Large intestine (tissue), 3 donors: ENCODE data around the gene TWNK. TPM values are rescaled to one million over a fixed set of nuclear protein-coding genes. Genes with fewer than 3 reads are reported as not detected.
"Not testable (repeated sequence)": the region's sequence is repeated elsewhere in the genome, so short reads cannot be mapped to it uniquely, and the experiment has no call there.

Source experiments
- DNase-seq, 2 donors: peaks; one replicate each; pipeline versions ENCODE4 v3.0.0 to v3.0.0-alpha.2; 2013
- H3K27ac ChIP-seq: one replicate; pipeline ENCODE4 v1.5.1; 2013; ENCODE audit warnings: low read length
- H3K27me3 ChIP-seq: 2 replicates; pipeline ENCODE4 v1.6.1; 2013; ENCODE audit warnings: low read length; ENCODE audit not compliant: control insufficient read depth, insufficient read depth
- H3K36me3 ChIP-seq: 2 replicates; pipeline ENCODE4 v1.6.1; 2013; ENCODE audit warnings: low read length; ENCODE audit not compliant: control insufficient read depth, insufficient read depth
- H3K4me1 ChIP-seq: one replicate; pipeline ENCODE4 v1.6.1; 2013; ENCODE audit warnings: low read length; ENCODE audit not compliant: control insufficient read depth, insufficient read depth
- H3K4me3 ChIP-seq: one replicate; pipeline ENCODE4 v1.5.1; 2013; ENCODE audit warnings: low read length
- H3K9me3 ChIP-seq: one replicate; pipeline ENCODE4 v1.6.1; 2013; ENCODE audit warnings: mild to moderate bottlenecking, low read depth, low read length, moderate library complexity; ENCODE audit not compliant: control insufficient read depth
- whole genome bisulfite sequencing: methylation state at CpG from one replicate; pipeline ENCODE4 v1.1.5; 2013; ENCODE audit warnings: low lambda C conversion rate; ENCODE audit not compliant: insufficient coverage; 5-methylcytosine and 5-hydroxymethylcytosine counted together
- polyA plus RNA-seq: library from polyadenylated mRNA; unstranded; fragments of 120-200 nt; gene quantifications from one replicate; pipeline ENCODE4 v1.2.1, GENCODE V29; 2013

TWNK gene
- polyA plus RNA-seq, 1 donor = 9.8 TPM

DNA sequence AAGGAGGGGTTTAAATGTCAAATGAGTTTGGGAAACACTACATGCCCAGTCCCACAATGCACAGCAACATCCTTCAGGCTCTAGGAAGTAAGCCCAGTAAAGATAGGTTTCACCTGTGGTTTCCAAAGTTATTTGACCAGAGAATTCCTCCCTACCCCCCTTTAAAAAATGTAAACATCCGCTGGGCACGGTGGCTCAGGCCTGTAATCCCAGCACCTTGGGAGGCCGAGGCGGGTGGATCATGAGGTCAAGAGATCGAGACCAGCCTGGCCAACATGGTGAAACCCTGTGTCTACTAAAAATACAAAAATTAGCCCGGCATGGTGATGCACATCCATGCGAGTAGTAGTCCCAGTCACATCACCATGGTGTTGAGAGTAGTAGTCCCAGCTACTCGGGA, 11.9 kb upstream of the TWNK start:
- Histone ChIP-seq H3K36me3 (peaks cover 69% of the 10 kb centered on the region), H3K4me1 (peaks cover 18% of the 10 kb centered on the region)
- not testable (repeated sequence) for H3K4me3 ChIP-seq, H3K27ac ChIP-seq, DNase-seq, H3K27me3 ChIP-seq, H3K9me3 ChIP-seq
- no CpG with 5 or more reads among the region's 8 CpGs for WGBS

DNA sequence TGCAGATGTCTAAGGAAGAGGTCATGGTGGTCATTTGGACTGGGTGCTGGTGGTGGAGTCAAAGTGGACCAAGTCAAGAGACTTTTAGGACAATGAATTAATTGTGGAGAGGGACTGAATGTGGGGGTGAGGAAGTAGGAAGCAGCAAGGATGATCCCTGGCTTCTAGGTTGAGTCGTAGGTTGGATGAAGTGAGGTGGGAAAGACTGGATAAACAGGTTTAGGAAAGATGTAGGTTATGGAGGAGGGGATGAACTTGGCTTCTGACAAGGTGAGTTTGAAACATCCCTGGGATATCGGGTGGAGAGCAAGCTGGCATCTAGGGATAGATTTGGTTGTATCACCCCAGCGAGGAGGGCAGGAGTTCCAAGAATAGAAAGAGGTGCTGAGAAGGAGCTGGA, 10.4 kb upstream of the TWNK start:
- H3K4me1 ChIP-seq = peaks cover 12% of the 10 kb centered on the region
- H3K27me3 ChIP-seq = no peaks in the 10 kb centered on the region
- WGBS = no CpG with 5 or more reads among the region's 3 CpGs
- no peaks in the 10 kb centered on the region for H3K9me3 ChIP-seq
- H3K27ac ChIP-seq = no peak overlapping the region
- H3K4me3 ChIP-seq = no peak overlapping the region
- DNase-seq = no peak
- peaks cover 83% of the 10 kb centered on the region for H3K36me3 ChIP-seq

DNA sequence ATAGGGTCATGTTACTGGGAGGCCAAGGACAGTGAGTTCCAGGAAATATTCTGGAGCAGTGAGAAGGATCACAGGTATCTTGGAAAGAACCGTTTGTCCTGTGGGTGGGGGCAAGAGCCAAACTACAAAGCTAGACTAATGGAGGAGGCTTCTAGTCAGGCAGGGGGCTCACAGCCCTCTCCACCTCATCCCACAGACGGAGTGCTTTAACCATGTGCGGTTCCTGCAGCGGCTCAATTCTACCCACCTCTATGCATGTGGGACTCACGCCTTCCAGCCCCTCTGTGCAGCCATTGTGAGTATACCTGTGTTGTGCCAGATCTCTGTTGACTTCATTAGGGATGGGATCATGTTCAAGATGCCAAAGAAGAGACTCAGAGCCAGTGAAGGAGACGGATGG, 9.9 kb upstream of the TWNK start:
- H3K36me3 ChIP-seq = peaks cover 88% of the 10 kb centered on the region

DNA sequence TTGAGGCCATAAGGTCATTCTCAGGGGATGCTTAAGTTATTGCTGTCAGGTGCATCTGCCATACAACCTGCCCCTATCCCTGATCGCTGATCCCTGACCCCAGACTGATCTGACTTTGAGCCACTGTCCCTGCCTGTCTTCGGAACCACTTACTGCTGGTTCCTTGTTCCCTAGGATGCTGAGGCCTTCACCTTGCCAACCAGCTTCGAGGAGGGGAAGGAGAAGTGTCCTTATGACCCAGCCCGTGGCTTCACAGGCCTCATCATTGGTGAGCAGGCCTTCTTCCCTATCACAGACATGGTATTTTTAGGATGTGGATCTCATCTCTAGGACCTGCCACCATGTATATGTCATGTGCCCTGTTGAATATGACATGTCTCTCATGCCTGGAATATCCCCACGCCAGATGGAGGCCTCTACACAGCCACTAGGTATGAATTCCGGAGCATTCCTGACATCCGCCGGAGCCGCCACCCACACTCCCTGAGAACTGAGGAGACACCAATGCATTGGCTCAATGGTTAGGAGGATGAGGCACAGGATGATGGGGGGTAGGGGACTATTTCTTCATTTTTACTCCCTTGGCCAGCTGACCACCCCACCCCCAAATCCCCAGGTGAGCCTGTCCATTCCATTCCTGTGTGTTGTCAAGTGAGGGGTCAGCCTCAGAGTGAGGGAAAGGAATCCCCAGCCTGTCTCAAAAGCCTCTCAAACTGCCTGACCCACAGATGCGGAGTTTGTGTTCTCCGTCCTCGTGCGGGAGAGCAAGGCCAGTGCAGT, 9.0 kb upstream of the TWNK start:
- Histone ChIP-seq H3K27ac (no peak overlapping the region), H3K27me3 (no peaks in the 10 kb centered on the region), H3K4me1 (no peaks in the 10 kb centered on the region), H3K9me3 (no peaks in the 10 kb centered on the region), H3K4me3 (no peak overlapping the region), H3K36me3 (peaks cover 90% of the 10 kb centered on the region)
- WGBS = no CpG with 5 or more reads among the region's 13 CpGs
- no peak for DNase-seq

More for the DNA sequence above, 9.9 kb upstream of the TWNK start:
- H3K4me3 ChIP-seq = no peak overlapping the region
- no CpG with 5 or more reads among the region's 6 CpGs for WGBS
- peaks cover 7% of the 10 kb centered on the region for H3K4me1 ChIP-seq
- no peaks in the 10 kb centered on the region for H3K27me3 ChIP-seq
- no peak for DNase-seq
- H3K27ac ChIP-seq = no peak overlapping the region
- no peaks in the 10 kb centered on the region for H3K9me3 ChIP-seq

DNA sequence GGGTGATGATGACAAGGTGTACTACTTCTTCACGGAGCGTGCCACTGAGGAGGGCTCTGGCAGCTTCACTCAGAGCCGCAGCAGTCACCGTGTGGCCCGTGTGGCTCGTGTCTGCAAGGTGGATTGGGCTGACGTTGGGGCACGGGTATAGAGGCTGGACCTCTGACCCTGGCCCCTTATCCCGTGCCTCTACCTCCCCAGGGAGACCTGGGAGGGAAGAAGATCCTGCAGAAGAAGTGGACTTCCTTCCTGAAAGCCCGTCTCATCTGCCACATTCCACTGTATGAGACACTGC, 8.5 kb upstream of the TWNK start:
- no CpG with 5 or more reads among the region's 10 CpGs for WGBS
- no peak overlapping the region for H3K27ac ChIP-seq
- H3K4me3 ChIP-seq = no peak overlapping the region
- no peaks in the 10 kb centered on the region for H3K4me1 ChIP-seq
- no peak for DNase-seq
- no peaks in the 10 kb centered on the region for H3K27me3 ChIP-seq
- no peaks in the 10 kb centered on the region for H3K9me3 ChIP-seq
- H3K36me3 ChIP-seq = peaks cover 88% of the 10 kb centered on the region

DNA sequence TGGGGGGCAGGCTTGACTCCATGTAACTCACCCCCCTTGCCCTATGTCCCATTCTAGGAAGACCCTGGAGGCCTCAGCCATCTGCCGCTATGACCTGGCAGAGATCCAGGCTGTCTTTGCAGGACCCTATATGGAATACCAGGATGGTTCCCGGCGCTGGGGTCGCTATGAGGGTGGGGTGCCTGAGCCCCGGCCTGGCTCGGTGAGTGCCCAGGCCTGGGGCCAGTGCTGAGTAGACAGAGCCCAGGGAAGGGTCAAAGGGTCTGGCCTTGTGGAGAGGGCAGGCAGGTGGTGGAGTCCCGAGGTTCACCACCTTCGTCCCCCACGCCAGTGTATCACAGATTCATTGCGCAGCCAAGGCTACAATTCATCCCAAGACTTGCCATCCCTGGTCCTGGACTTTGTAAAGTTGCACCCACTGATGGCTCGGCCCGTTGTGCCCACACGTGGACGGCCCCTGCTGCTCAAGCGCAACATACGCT, 7.5 kb upstream of the TWNK start:
- Histone ChIP-seq H3K36me3 (peaks cover 90% of the 10 kb centered on the region), H3K27me3 (no peaks in the 10 kb centered on the region), H3K4me1 (no peaks in the 10 kb centered on the region), H3K4me3 (no peak overlapping the region), H3K27ac (no peak overlapping the region), H3K9me3 (no peaks in the 10 kb centered on the region)
- DNase-seq = no peak
- WGBS = no CpG with 5 or more reads among the region's 16 CpGs

DNA sequence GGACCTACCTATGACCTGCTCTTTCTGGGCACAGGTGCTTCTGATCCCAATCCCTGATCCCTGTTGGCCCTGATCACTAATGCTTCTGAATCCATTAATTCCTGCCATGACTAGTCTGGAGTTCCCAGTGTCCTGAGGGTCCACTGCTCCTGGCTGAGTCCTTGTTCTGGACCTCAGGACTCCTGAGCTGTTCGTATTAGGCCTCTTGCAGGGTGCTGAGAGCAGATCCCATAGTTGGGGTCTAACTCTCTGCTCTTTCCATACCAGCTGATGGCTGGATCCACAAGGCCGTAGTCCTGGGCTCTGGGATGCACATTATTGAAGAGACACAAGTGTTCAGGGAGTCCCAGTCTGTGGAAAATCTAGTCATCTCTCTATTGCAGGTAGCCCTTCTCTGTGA, 7.0 kb upstream of the TWNK start:
- Histone ChIP-seq H3K4me1 (peaks cover 4% of the 10 kb centered on the region), H3K9me3 (no peaks in the 10 kb centered on the region), H3K27ac (no peak overlapping the region), H3K27me3 (no peaks in the 10 kb centered on the region), H3K4me3 (no peak overlapping the region), H3K36me3 (peaks cover 90% of the 10 kb centered on the region)
- no CpG with 5 or more reads among the region's 2 CpGs for WGBS
- no peak for DNase-seq

DNA sequence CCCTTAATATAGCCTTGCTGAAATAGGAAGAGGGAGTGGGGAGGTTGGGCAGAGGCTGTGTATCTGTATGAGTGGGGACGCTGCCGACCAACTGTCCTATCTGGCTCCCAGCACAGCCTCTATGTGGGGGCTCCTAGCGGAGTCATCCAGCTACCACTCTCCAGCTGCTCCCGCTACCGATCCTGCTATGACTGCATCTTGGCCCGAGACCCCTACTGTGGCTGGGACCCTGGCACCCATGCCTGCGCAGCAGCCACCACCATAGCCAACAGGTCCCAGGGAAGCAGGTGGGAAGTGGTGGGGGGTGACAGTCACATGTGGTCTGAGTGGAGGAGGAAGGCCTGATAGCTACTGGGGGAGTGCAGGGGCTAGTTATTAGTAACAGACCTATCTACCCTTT, 6.6 kb upstream of the TWNK start:
- H3K27me3 ChIP-seq = no peaks in the 10 kb centered on the region
- no CpG with 5 or more reads among the region's 7 CpGs for WGBS
- peaks cover 89% of the 10 kb centered on the region for H3K36me3 ChIP-seq
- no peak overlapping the region for H3K4me3 ChIP-seq
- no peak overlapping the region for H3K27ac ChIP-seq
- no peak for DNase-seq
- peaks cover 8% of the 10 kb centered on the region for H3K4me1 ChIP-seq
- H3K9me3 ChIP-seq = no peaks in the 10 kb centered on the region

DNA sequence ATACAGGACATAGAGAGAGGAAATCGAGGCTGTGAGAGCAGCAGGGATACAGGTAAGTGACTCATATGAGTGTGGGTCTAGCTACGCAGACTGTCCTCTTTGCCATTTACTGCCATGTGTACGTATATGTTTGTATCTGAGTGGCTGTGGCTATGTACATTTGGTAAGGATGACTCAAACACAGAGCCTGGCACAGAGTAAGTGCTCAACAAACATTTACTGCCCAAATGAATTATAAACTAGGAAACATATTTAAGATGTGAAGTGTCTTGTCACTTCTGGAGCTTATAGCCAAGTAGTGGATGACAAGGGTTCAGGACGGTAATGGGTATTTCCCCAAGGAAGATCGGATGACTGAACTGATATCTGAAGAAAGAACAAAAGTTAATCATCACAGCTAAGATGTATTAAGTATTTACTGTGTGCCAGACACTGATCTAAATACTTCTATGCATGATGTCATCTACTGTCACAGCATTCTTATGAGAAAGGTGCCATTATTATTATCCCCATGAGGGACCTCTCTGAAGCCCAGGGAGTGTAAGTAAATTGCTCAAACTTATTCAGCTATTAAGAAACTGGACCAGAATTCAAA, 6.1 kb upstream of the TWNK start:
- no CpG with 5 or more reads among the region's 5 CpGs for WGBS
- Histone ChIP-seq H3K9me3 (no peaks in the 10 kb centered on the region), H3K27ac (no peak overlapping the region), H3K4me1 (peaks cover 14% of the 10 kb centered on the region), H3K27me3 (no peaks in the 10 kb centered on the region), H3K4me3 (no peak overlapping the region), H3K36me3 (peaks cover 88% of the 10 kb centered on the region)
- no peak for DNase-seq

DNA sequence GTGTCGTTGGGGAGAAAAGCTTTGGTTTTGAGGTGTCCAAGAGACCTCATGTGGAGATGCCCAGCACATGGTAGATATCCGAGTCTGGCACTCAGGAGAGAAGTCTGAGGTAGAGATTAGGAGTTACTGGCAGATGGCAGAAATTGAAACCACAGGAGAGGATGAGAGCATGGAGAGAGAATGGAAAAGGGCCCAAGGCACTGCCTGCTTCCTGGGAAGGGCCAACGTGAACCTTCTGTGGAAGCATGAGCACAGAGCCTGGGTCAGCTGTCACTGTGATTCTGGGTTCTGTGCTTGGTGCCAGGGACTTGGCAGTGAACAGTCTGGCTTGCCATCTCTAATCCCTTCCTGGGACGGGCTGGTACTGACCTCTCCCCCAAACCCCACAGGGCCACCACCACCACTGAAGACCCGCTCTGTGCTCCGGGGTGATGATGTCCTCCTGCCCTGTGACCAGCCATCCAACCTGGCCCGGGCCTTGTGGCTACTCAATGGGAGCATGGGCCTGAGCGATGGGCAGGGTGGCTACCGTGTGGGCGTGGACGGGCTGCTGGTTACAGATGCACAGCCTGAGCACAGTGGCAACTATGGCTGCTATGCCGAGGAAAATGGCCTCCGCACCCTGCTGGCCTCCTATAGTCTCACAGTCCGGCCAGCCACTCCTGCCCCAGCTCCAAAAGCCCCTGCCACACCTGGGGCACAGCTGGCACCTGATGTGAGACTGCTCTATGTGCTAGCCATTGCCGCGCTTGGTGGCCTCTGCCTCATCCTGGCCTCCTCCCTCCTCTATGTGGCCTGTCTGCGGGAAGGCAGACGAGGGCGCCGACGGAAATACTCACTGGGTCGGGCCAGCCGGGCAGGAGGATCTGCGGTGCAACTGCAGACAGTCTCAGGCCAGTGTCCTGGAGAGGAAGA, 4.2 kb upstream of the TWNK start:
- H3K27ac ChIP-seq = no peak overlapping the region
- peaks cover 74% of the 10 kb centered on the region for H3K36me3 ChIP-seq
- peaks cover 23% of the 10 kb centered on the region for H3K4me1 ChIP-seq
- DNase-seq = no peak
- no peaks in the 10 kb centered on the region for H3K9me3 ChIP-seq
- 100% methylated on average over 1 of the region's 24 CpGs for WGBS
- no peak overlapping the region for H3K4me3 ChIP-seq
- H3K27me3 ChIP-seq = no peaks in the 10 kb centered on the region
